ENCODE measurements around the gene MAD1L1. TPM values are rescaled to one million over a fixed set of nuclear protein-coding genes. Genes with fewer than 3 reads are reported as not detected.

Gene MAD1L1
- total and polyA plus RNA-seq, 11 donors = 11.1 to 29.7 (median 20.9) TPM

DNA sequence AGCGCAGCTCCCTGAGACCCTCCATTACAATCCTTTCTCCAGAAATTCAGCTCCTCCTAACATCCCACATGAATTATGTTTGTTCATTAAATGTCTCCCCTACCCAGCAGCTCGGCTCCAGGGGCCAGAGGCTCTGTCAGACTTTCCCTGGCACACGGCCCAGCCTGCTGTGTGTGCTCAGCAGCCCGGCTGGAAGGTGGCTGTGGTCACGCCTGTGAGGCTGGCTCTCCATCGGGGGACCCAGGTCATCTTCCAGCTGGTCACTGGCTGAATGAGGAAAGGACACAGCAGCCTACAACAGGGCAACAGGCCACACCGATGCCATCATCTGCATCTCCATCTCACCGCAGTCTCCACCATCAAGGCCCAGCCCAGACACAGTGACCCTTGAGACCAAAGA, 219.8 kb downstream of the MAD1L1 start:
- Histone ChIP-seq H3K36me3 (peaks cover 0 to 7% (median 0%) of the 10 kb centered on the region in 9 donors), H3K9me3 (no peaks in the 10 kb centered on the region), H3K27me3 (no peaks in the 10 kb centered on the region), H3K4me1 (peaks cover 0 to 30% (median 7%) of the 10 kb centered on the region in 12 donors), H3K27ac (peak overlapping the region in 1 of 12 donors; percentile 18), H3K4me3 (no peak overlapping the region)
- ATAC-seq (peak in 1 of 4 donors; percentile 35), DNase-seq (peak; percentile 43 to 85 (median 81))
- whole genome bisulfite sequencing, 4 donors = 55 to 62% (median 56%) methylated on average over 8 of the region's 8 CpGs
- intact Hi-C loops (cut with DNase I) = no loop called here
- TF ChIP-seq, protein P1, sequence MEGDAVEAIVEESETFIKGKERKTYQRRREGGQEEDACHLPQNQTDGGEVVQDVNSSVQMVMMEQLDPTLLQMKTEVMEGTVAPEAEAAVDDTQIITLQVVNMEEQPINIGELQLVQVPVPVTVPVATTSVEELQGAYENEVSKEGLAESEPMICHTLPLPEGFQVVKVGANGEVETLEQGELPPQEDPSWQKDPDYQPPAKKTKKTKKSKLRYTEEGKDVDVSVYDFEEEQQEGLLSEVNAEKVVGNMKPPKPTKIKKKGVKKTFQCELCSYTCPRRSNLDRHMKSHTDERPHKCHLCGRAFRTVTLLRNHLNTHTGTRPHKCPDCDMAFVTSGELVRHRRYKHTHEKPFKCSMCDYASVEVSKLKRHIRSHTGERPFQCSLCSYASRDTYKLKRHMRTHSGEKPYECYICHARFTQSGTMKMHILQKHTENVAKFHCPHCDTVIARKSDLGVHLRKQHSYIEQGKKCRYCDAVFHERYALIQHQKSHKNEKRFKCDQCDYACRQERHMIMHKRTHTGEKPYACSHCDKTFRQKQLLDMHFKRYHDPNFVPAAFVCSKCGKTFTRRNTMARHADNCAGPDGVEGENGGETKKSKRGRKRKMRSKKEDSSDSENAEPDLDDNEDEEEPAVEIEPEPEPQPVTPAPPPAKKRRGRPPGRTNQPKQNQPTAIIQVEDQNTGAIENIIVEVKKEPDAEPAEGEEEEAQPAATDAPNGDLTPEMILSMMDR (IDR thresholded peaks at IDR 0.05) = no peak
- TF ChIP-seq POLR2A (IDR thresholded peaks at IDR 0.05) = no peak

DNA sequence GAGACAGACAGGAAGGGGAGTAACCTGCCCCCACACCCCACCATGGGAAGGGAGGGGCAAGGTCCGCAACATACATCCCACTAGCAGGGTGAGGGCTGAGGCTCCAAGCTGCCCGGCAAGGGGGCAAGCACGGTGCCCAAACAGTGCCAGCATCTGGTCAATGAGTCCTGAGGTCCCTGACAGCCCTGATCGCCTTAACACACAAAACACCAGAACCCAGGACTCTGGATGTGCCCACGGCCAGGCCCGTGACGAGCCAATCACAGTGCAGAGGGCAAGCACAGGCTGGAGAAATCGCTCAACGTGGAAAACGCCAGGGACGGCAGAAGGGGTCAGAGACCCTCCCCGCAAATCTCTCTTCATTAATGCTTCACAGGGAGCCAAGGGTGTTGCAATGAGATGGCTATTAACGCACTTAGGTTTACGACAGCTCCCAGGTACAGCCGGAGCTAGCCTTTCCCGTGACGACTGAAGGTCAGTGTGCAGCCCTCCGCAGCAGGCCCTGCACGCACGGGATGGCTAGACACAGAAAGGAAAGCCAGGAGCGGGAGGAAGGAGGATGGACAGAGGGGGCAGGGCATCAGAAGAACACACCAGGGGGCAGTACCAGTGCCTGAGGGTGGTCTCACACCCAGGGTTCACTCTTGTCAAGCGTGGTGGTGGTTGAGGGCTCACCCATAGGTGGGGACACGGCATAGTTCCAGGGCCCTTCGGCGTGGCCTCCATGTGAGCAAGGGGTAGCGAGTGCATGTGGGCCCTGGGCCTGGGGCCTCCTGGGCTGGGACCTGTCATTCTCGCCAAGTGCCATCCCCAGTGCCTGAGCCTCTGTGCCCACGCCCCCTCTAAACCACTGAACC, 220.5 kb downstream of the MAD1L1 start:
- no peak for ATAC-seq
- intact Hi-C loops (cut with DNase I) = no loop called here

DNA sequence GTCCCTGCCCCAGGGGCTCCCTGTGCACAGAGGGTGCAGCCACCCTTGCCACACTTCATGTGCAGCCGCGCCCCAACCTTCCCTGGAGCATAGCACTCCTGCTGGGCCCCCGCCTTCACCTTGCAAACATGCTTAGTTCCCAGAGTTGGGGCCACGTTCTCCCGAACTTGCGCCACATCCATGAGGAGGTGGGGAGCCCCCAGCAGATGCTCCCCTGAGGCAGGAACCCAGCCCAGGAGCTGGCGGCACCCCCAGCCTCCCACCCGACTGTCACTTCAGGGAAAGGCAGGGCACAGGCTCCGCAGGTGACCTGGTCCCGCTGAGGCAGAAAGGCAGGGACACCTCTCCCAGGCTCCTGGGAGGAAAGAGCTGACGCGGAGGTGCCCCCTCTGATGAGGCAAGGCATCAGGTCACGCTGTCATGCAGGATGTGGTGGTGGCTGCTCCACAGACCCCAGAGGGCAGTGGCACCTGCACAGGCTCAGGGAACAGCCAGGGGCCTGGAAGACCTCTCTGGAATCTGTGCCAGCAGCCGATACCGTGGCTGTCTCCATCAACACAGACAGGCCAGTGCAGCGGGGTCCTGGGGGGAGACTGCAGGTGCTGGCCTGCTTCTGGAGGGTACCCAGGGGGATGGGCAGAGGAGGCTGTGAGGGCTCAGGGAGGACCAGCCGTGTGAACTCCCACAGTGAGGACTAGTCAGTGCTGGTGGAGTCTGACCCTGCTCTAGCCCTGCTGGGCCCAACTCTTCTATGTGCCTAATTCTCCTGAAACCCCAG, 221.3 kb downstream of the MAD1L1 start:
- Histone ChIP-seq H3K27ac (no peak overlapping the region), H3K4me1 (peaks cover 0 to 33% (median 7%) of the 10 kb centered on the region in 12 donors), H3K36me3 (peaks cover 0 to 7% (median 0%) of the 10 kb centered on the region in 9 donors), H3K4me3 (no peak overlapping the region), H3K27me3 (no peaks in the 10 kb centered on the region), H3K9me3 (no peaks in the 10 kb centered on the region)
- ATAC-seq (no peak), DNase-seq (peak in 3 of 5 donors; percentile 11 to 58 (median 18))
- WGBS, 4 donors = 93 to 96% (median 95%) methylated on average over 7 to 17 of the region's 17 CpGs
- TF ChIP-seq, protein P1 (IDR thresholded peaks at IDR 0.05) = no peak
- TF ChIP-seq POLR2A (IDR thresholded peaks at IDR 0.05) = no peak
- intact Hi-C loops (cut with DNase I) = no loop called here

More for the DNA sequence above, 220.5 kb downstream of the MAD1L1 start:
- H3K36me3 ChIP-seq = peaks cover 0 to 7% (median 0%) of the 10 kb centered on the region in 9 donors
- H3K4me3 ChIP-seq = no peak overlapping the region
- peaks cover 0 to 30% (median 7%) of the 10 kb centered on the region in 12 donors for H3K4me1 ChIP-seq
- no peaks in the 10 kb centered on the region for H3K9me3 ChIP-seq
- TF ChIP-seq, protein P1 (IDR thresholded peaks at IDR 0.05) = no peak
- TF ChIP-seq POLR2A (IDR thresholded peaks at IDR 0.05) = no peak
- WGBS, 4 donors = 92 to 95% (median 95%) methylated on average over 27 to 28 of the region's 28 CpGs
- peak overlapping the region in 1 of 12 donors; percentile 18 for H3K27ac ChIP-seq
- peak in 3 of 5 donors; percentile 16 to 52 (median 20) for DNase-seq
- H3K27me3 ChIP-seq = no peaks in the 10 kb centered on the region
